Measurements from ENCODE around the gene NAE1.

The NAE1 gene

DNA sequence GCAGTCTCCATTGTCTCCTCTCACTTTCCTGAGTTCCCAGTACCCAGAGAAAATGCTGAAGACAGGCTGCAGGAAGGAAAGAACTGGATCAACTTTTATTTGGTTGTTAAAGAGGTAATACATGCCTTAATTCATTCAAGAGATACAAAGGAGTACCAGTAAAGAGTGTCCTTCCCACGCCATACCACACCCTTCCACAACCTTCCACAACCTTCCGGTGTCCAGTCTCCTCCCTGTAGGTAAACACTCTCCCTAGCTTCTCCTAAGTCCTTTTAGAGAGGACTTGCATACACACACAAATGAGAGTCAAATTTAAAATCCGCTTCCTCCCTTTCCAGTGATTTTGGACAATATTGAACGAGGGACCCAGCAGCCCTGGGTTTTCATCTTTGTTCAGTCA is 10.6 kb upstream of the NAE1 start:
- H3K36me3 ChIP-seq (ENCODE audit: control insufficient read depth, insufficient read depth, low read length), result no peaks in the 10 kb centered on the region
- no peak overlapping the region for H3K9ac ChIP-seq (ENCODE audit: low read depth, low read length)
- H3K27ac ChIP-seq (ENCODE audit: low read depth, low read length), result no peak overlapping the region
- no peaks in the 10 kb centered on the region for H3K4me1 ChIP-seq (ENCODE audit: control insufficient read depth, insufficient read depth, low read length)
- peaks cover 48% of the 10 kb centered on the region for H3K27me3 ChIP-seq (ENCODE audit: control insufficient read depth, insufficient read depth, low read length)
- no peak overlapping the region for H3K4me3 ChIP-seq (ENCODE audit: low read depth, low read length)
- no peaks in the 10 kb centered on the region for H3K9me3 ChIP-seq (ENCODE audit: control insufficient read depth, insufficient read depth, low read length)

DNA sequence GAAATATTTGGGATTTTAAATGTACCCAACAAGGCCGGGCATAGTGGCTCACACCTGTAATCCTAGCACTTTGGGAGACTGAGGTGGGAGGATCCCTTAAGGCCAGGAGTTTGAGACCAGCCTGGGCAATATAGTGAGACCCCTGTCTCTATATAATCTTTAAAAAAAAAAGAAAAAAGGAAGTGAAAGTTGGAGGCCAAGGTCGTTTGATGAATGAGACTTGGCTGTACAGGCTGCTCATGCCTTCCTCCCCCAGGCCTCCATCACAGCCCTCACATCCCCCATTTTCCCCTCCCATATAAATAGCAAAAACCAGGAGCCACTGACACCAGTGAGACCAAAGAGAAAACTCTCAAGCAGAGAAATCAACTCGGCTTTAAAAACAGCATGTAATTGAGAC is 10.1 kb upstream of the NAE1 start:
- Histone ChIP-seq H3K4me1 (ENCODE audit: control insufficient read depth, insufficient read depth, low read length) (no peaks in the 10 kb centered on the region), H3K9ac (ENCODE audit: low read depth, low read length) (no peak overlapping the region), H3K27ac (ENCODE audit: low read depth, low read length) (no peak overlapping the region), H3K4me3 (ENCODE audit: low read depth, low read length) (no peak overlapping the region), H3K36me3 (ENCODE audit: control insufficient read depth, insufficient read depth, low read length) (no peaks in the 10 kb centered on the region), H3K9me3 (ENCODE audit: control insufficient read depth, insufficient read depth, low read length) (no peaks in the 10 kb centered on the region), H3K27me3 (ENCODE audit: control insufficient read depth, insufficient read depth, low read length) (peaks cover 43% of the 10 kb centered on the region)

DNA sequence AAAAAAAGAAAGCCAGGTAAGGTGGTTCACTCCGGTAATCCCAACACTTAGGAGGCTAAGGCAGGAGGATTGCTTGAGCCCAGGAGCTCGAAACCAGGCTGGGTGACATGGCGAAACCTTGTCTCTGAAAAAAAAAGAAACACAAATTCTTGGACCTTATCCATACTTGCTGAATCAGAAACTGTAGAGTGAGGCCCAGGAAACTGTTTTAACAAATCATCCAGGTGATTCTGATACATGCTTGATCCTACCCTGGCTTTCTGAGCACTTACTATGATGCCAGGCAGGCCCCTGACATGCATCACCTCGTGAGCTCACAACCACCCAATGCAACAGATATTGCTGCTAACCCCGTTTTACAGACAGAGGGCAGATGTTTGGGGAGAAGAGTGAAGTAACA is 4.0 kb upstream of the NAE1 start:
- H3K27ac ChIP-seq (ENCODE audit: low read depth, low read length), result no peak overlapping the region
- H3K27me3 ChIP-seq (ENCODE audit: control insufficient read depth, insufficient read depth, low read length), result peaks cover 4% of the 10 kb centered on the region; the same call in 1 of the 2 replicates
- H3K4me3 ChIP-seq (ENCODE audit: low read depth, low read length), result no peak overlapping the region
- 0 out of 2 replicates have a peak, but pooled peaks cover 4% of the 10 kb centered on the region for H3K4me1 ChIP-seq (ENCODE audit: control insufficient read depth, insufficient read depth, low read length)
- H3K9me3 ChIP-seq (ENCODE audit: control insufficient read depth, insufficient read depth, low read length), result no peaks in the 10 kb centered on the region
- no peaks in the 10 kb centered on the region for H3K36me3 ChIP-seq (ENCODE audit: control insufficient read depth, insufficient read depth, low read length)
- H3K9ac ChIP-seq (ENCODE audit: low read depth, low read length), result no peak overlapping the region

DNA sequence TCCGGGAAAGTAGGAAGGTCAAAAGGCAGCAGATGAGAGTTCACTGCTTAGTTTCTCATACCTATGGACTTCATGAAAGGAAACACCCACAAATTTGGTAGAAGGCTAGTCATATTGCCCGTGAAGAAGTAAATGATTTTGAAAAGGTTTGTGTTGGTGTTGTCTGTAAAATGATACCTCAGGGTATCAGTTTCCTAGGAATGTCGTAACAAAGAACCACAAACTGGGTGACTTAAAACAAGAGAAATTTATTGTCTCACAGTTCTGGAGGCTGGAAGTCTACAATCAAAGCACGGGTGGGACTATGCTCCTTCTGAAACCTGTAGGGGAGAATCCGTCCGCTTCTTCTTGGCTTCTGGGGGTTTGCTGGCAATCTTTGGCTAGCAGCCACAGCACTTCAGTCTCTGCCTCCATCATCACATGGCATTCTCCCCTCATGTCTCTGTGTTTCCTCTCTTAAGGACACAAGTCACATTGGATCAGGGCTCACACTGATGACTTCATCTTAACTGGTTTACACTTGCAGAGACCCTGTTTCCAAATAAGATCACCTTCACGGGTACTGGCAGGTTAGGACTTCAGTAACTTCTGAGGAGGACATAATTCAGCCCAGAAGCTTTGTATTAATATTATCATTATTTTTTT is 2.0 kb upstream of the NAE1 start:
- Histone ChIP-seq H3K9ac (ENCODE audit: low read depth, low read length) (no peak overlapping the region), H3K27me3 (ENCODE audit: control insufficient read depth, insufficient read depth, low read length) (peaks cover 4% of the 10 kb centered on the region; the same call in 1 of the 2 replicates), H3K27ac (ENCODE audit: low read depth, low read length) (no peak overlapping the region)

DNA sequence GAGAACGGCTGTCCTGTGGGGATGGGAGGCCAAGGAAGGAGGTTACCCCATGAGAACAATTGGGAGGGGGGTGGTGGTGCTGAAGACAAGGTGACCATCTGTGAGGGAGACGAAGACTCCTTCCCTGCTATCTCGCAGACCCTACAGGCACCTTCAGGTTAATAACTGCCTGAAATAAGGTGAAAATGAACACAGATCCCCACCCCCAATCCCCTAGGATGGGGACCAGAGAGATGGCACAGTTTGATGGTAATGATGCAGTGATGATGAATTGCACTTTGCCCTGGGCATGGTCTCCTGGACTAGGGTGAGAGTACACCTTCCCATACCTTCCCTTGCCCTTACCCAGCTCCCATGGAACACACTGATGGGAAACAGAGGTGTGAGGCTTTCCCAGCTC is 1.4 kb upstream of the NAE1 start:
- Histone ChIP-seq H3K27me3 (ENCODE audit: control insufficient read depth, insufficient read depth, low read length) (peaks cover 4% of the 10 kb centered on the region; the same call in 1 of the 2 replicates), H3K36me3 (ENCODE audit: control insufficient read depth, insufficient read depth, low read length) (peaks cover 9% of the 10 kb centered on the region), H3K27ac (ENCODE audit: low read depth, low read length) (no peak overlapping the region), H3K9ac (ENCODE audit: low read depth, low read length) (no peak overlapping the region), H3K9me3 (ENCODE audit: control insufficient read depth, insufficient read depth, low read length) (no peaks in the 10 kb centered on the region), H3K4me1 (ENCODE audit: control insufficient read depth, insufficient read depth, low read length) (peaks cover 10% of the 10 kb centered on the region; the same call in 1 of the 2 replicates), H3K4me3 (ENCODE audit: low read depth, low read length) (no peak overlapping the region)

More for the DNA sequence above, 2.0 kb upstream of the NAE1 start:
- Histone ChIP-seq H3K4me1 (ENCODE audit: control insufficient read depth, insufficient read depth, low read length) (peaks cover 10% of the 10 kb centered on the region; the same call in 1 of the 2 replicates), H3K4me3 (ENCODE audit: low read depth, low read length) (no peak overlapping the region), H3K36me3 (ENCODE audit: control insufficient read depth, insufficient read depth, low read length) (peaks cover 4% of the 10 kb centered on the region), H3K9me3 (ENCODE audit: control insufficient read depth, insufficient read depth, low read length) (no peaks in the 10 kb centered on the region)

DNA sequence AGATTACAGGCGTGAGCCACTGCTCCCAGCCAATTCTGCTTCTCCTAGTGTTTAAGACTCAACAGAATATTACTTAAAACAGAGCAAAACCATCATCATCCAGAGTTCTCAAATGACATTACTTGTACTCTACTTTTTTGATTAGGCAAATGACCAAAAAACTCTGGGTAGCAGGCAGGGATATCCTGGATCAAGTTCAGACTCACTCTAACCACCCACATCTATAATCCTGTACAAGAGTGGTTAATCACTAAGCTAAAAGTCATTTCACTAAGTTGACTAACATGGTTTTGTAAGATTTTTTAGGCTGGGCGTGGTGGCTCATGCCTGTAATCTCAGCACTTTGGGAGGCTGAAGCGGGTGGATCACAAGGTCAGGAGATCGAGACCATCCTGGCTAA is 6.8 kb downstream of the NAE1 start:
- Histone ChIP-seq H3K27ac (ENCODE audit: low read depth, low read length) (no peak overlapping the region), H3K4me3 (ENCODE audit: low read depth, low read length) (no peak overlapping the region), H3K9me3 (ENCODE audit: control insufficient read depth, insufficient read depth, low read length) (no peaks in the 10 kb centered on the region), H3K9ac (ENCODE audit: low read depth, low read length) (no peak overlapping the region), H3K4me1 (ENCODE audit: control insufficient read depth, insufficient read depth, low read length) (no peaks in the 10 kb centered on the region), H3K27me3 (ENCODE audit: control insufficient read depth, insufficient read depth, low read length) (no peaks in the 10 kb centered on the region), H3K36me3 (ENCODE audit: control insufficient read depth, insufficient read depth, low read length) (peaks cover 76% of the 10 kb centered on the region)

DNA sequence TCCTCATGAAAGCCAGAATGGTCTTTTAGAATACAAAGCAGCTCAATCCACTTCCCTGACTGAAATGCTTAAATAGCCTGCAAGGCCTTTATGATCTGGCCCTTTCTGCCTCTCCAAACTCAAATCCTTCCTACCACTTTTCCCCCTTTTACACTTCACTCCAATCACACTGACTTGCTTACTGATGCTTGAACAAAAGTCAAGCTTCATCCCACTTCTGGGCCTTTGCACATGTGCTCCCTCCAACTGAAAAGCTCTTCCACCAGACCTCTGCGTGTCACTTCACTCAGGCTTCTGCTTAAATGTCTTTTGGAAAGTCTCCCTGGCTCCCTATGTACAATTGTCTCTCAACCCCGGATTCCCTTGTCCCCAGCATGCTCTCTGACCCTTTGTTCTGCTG is 16.0 kb downstream of the NAE1 start:
- H3K9me3 ChIP-seq (ENCODE audit: control insufficient read depth, insufficient read depth, low read length), result no peaks in the 10 kb centered on the region
- no peaks in the 10 kb centered on the region for H3K4me1 ChIP-seq (ENCODE audit: control insufficient read depth, insufficient read depth, low read length)
- H3K27me3 ChIP-seq (ENCODE audit: control insufficient read depth, insufficient read depth, low read length), result no peaks in the 10 kb centered on the region
- peaks cover 93% of the 10 kb centered on the region for H3K36me3 ChIP-seq (ENCODE audit: control insufficient read depth, insufficient read depth, low read length)
- H3K4me3 ChIP-seq (ENCODE audit: low read depth, low read length), result no peak overlapping the region
- H3K27ac ChIP-seq (ENCODE audit: low read depth, low read length), result no peak overlapping the region
- no peak overlapping the region for H3K9ac ChIP-seq (ENCODE audit: low read depth, low read length)

DNA sequence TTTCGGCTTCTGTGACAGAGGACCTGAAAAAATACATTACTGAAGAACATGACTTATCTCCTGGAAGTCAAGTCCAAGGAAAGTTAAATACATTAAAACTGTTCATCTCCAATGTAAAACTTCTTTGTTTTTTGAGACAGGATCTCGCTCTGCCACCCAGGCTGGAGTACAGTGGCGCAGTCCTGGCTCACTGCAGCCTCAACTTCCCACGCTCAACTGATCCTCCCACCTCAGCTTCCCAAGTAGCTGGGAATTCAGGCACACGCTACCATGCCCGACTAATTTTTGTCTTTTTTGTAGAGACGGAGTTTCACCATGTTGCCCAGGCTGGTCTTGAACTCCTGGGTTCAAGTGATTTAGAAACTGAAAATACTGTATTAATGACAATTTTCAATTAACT is 19.7 kb downstream of the NAE1 start:
- no peak overlapping the region for H3K4me3 ChIP-seq (ENCODE audit: low read depth, low read length)
- no peak overlapping the region for H3K9ac ChIP-seq (ENCODE audit: low read depth, low read length)
- peaks cover 92% of the 10 kb centered on the region for H3K36me3 ChIP-seq (ENCODE audit: control insufficient read depth, insufficient read depth, low read length)
- no peak overlapping the region for H3K27ac ChIP-seq (ENCODE audit: low read depth, low read length)
- no peaks in the 10 kb centered on the region for H3K27me3 ChIP-seq (ENCODE audit: control insufficient read depth, insufficient read depth, low read length)
- H3K9me3 ChIP-seq (ENCODE audit: control insufficient read depth, insufficient read depth, low read length), result no peaks in the 10 kb centered on the region
- no peaks in the 10 kb centered on the region for H3K4me1 ChIP-seq (ENCODE audit: control insufficient read depth, insufficient read depth, low read length)

DNA sequence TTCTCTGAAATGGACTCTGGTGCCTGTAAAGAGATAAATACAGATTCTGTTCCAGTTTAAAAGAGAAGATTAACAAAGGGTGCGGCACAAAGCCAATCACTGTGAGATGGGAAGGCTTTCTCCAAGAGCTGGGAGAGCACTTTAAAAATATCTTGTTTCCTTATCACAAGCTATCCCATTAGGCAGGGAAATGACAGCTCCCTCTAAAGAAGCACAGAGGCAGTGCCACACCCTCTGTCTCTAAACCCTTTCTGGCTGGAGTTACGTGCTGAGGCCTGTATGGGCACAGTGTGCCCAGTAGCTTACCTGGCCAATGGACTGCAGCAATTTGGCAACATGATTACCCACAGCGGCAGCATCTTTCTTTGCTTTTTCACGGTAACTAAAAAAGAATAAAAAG is 20.4 kb downstream of the NAE1 start:
- H3K4me1 ChIP-seq (ENCODE audit: control insufficient read depth, insufficient read depth, low read length), result no peaks in the 10 kb centered on the region
- H3K27ac ChIP-seq (ENCODE audit: low read depth, low read length), result no peak overlapping the region
- H3K27me3 ChIP-seq (ENCODE audit: control insufficient read depth, insufficient read depth, low read length), result no peaks in the 10 kb centered on the region
- H3K9ac ChIP-seq (ENCODE audit: low read depth, low read length), result no peak overlapping the region
- no peaks in the 10 kb centered on the region for H3K9me3 ChIP-seq (ENCODE audit: control insufficient read depth, insufficient read depth, low read length)
- H3K36me3 ChIP-seq (ENCODE audit: control insufficient read depth, insufficient read depth, low read length), result peaks cover 93% of the 10 kb centered on the region
- no peak overlapping the region for H3K4me3 ChIP-seq (ENCODE audit: low read depth, low read length)

DNA sequence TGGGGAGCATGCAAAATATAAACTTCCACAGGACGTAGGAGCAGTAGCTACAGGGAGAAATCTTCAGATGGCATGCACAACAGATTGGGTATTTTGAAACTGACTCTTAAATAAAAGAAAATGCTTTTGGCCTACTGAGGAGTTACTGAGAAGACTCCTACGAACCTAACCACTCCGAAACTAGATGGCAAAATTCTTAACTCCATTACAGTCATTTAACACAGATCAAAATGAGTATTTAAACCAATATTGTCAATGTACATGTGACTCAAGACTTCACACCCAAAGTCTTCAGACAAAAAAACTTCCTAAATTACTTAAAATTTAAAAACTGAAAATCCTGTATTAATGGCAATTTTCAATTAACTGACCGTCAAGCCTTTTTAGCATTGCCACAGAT is 21.0 kb downstream of the NAE1 start:
- Histone ChIP-seq H3K36me3 (ENCODE audit: control insufficient read depth, insufficient read depth, low read length) (peaks cover 93% of the 10 kb centered on the region), H3K9me3 (ENCODE audit: control insufficient read depth, insufficient read depth, low read length) (no peaks in the 10 kb centered on the region), H3K27me3 (ENCODE audit: control insufficient read depth, insufficient read depth, low read length) (no peaks in the 10 kb centered on the region), H3K27ac (ENCODE audit: low read depth, low read length) (no peak overlapping the region), H3K4me3 (ENCODE audit: low read depth, low read length) (no peak overlapping the region), H3K4me1 (ENCODE audit: control insufficient read depth, insufficient read depth, low read length) (no peaks in the 10 kb centered on the region), H3K9ac (ENCODE audit: low read depth, low read length) (no peak overlapping the region)

DNA sequence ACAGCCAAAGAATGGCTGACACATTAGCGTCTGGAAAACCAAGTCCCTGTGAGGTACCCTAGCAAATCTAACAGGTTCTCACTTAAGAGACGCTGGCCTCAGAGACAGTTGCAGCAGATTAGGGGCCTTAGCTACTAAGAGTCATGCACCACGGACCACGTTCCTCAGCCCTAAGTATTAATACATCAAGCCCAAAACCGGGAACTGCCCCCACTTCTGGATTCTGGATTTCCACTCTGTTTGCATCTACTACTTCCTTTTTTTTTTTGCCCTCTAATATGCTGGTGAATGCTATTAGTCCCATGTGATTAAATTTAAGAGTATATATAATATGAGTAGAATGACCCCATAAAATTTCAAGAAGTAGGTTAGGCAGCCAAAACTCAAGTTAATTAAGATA is 28.6 kb downstream of the NAE1 start:
- Histone ChIP-seq H3K36me3 (ENCODE audit: control insufficient read depth, insufficient read depth, low read length) (peaks cover 55% of the 10 kb centered on the region), H3K27ac (ENCODE audit: low read depth, low read length) (no peak overlapping the region), H3K4me3 (ENCODE audit: low read depth, low read length) (no peak overlapping the region), H3K9ac (ENCODE audit: low read depth, low read length) (no peak overlapping the region), H3K4me1 (ENCODE audit: control insufficient read depth, insufficient read depth, low read length) (no peaks in the 10 kb centered on the region), H3K9me3 (ENCODE audit: control insufficient read depth, insufficient read depth, low read length) (no peaks in the 10 kb centered on the region), H3K27me3 (ENCODE audit: control insufficient read depth, insufficient read depth, low read length) (no peaks in the 10 kb centered on the region)
